SK-N-SH (cell line): ENCODE data around the gene RAMP1. TPM values are rescaled to one million over a fixed set of nuclear protein-coding genes. Genes with fewer than 3 reads are reported as not detected.

ENCODE experiments used
- CTCF ChIA-PET: fragments of 300-600, 350-600 bp; formaldehyde crosslinking; extraction: SDS; loops from one replicate; lab custom pipeline; 2021; lab: Yijun Ruan, JAX
- POLR2A ChIA-PET: fragments of 350-600 bp; sonication (Branson Sonifier 250); formaldehyde crosslinking; extraction: SDS; loops from one replicate; lab custom pipeline; 2020; ENCODE audit warnings: antibody characterized with exemption, inconsistent platforms; lab: Yijun Ruan, JAX
- DNase-seq: peaks from one replicate; pipeline ENCODE4 v3.0.0; 2012
- H2AFZ ChIP-seq: fragments of 200-600 bp; sonication (generic); 2 replicates; pipeline ENCODE4 v1.8.1; 2016; ENCODE audit warnings: antibody characterized with exemption, mild to moderate bottlenecking, low read depth
- H3F3A ChIP-seq: fragments of 200-600 bp; sonication (generic); replicated peaks from 2 replicates; pipeline ENCODE3; 2016; ENCODE audit warnings: antibody characterized with exemption, mild to moderate bottlenecking; ENCODE audit not compliant: insufficient read depth
- H3K27ac ChIP-seq, 2 experiments: fragments of 200-500 bp in 1 of 2; fragments of 200-600 bp in 1 of 2; sonication (Bioruptor generic) in 1 of 2; sonication (generic), shearing (Covaris generic) in 1 of 2; 2 replicates each; pipeline versions ENCODE4 v1.5.1 to v1.6.1; 2014 to 2016; ENCODE audit warnings: low read depth in 2 of 2, inconsistent platforms in 1 of 2, low read length in 1 of 2, mild to moderate bottlenecking in 1 of 2, mixed read lengths in 1 of 2
- H3K27me3 ChIP-seq: fragments of 200-600 bp; sonication (generic), shearing (Covaris generic); 2 replicates; pipeline ENCODE4 v1.6.1; 2016; ENCODE audit warnings: mixed run types; ENCODE audit not compliant: insufficient read depth
- H3K36me3 ChIP-seq, 2 experiments: fragments of 200-500 bp in 1 of 2; fragments of 200-600 bp in 1 of 2; sonication (Bioruptor generic) in 1 of 2; sonication (generic) in 1 of 2; replicated peaks in 1 of 2; 2 replicates each; pipeline versions ENCODE3 to v1.5.1; 2014 to 2016; ENCODE audit warnings: low read length in 1 of 2, mild to moderate bottlenecking in 1 of 2; ENCODE audit not compliant: insufficient read depth in 2 of 2, control insufficient read depth in 1 of 2
- H3K4me1 ChIP-seq, 2 experiments: fragments of 200-500 bp in 1 of 2; fragments of 200-600 bp in 1 of 2; sonication (Bioruptor generic) in 1 of 2; sonication (generic), shearing (Covaris generic) in 1 of 2; 2 replicates each; pipeline versions ENCODE4 v1.5.1 to v1.6.1; 2014 to 2016; ENCODE audit warnings: low read depth in 1 of 2, low read length in 1 of 2, mixed run types in 1 of 2; ENCODE audit not compliant: insufficient read depth in 2 of 2, control insufficient read depth in 1 of 2
- H3K4me2 ChIP-seq: fragments of 200-600 bp; sonication (generic), shearing (Covaris generic); 2 replicates; pipeline ENCODE4 v1.6.1; 2017; ENCODE audit warnings: mixed run types
- H3K4me3 ChIP-seq, 2 experiments: fragments of 200-500 bp in 1 of 2; fragments of 200-600 bp in 1 of 2; sonication (Bioruptor generic) in 1 of 2; sonication (generic), shearing (Covaris generic) in 1 of 2; 2 replicates each; pipeline versions ENCODE4 v1.5.1 to v1.8.1; 2014 to 2016; ENCODE audit warnings: low read depth in 2 of 2, inconsistent platforms in 1 of 2, low read length in 1 of 2, mild to moderate bottlenecking in 1 of 2, mixed read lengths in 1 of 2, moderate library complexity in 1 of 2
- H3K79me2 ChIP-seq: fragments of 200-600 bp; sonication (generic); 2 replicates; pipeline ENCODE4 v1.8.1; 2017; ENCODE audit warnings: mild to moderate bottlenecking; ENCODE audit not compliant: insufficient read depth
- H3K9ac ChIP-seq: fragments of 200-600 bp; sonication (generic); 2 replicates; pipeline ENCODE4 v1.6.1; 2017; ENCODE audit warnings: mixed run types
- H3K9me2 ChIP-seq: fragments of 200-600 bp; sonication (generic); 2 replicates; pipeline ENCODE4 v1.6.1; 2017; ENCODE audit warnings: mixed run types
- H3K9me3 ChIP-seq: fragments of 200-600 bp; sonication (generic); 2 replicates; pipeline ENCODE4 v1.6.1; 2017; ENCODE audit warnings: mixed run types, mild to moderate bottlenecking, moderate library complexity
- H4K20me1 ChIP-seq: fragments of 200-600 bp; sonication (generic); 2 replicates; pipeline ENCODE4 v1.6.1; 2017; ENCODE audit warnings: mild to moderate bottlenecking, mixed run types; ENCODE audit not compliant: insufficient read depth
- ELF1 ChIP-seq: IDR thresholded peaks from 2 replicates; pipeline ENCODE4 v1.4.0; 2012
- EP300 ChIP-seq, 2 experiments: IDR thresholded peaks; 2 replicates each; pipeline versions ENCODE4 v1.4.0 to v1.6.1; 2012; ENCODE audit warnings: borderline replicate concordance in 1 of 2, low read depth in 1 of 2, low read length in 1 of 2
- FOXJ3 ChIP-seq: sonication (generic); formaldehyde crosslinking; IDR thresholded peaks from 2 replicates; pipeline ENCODE4 v1.5.1; 2020; ENCODE audit warnings: mild to moderate bottlenecking, missing genetic modification reagents
- MAX ChIP-seq: IDR thresholded peaks from 2 replicates; pipeline ENCODE4 v1.4.0; 2012; ENCODE audit warnings: low read depth
- NRF1 ChIP-seq: IDR thresholded peaks from 2 replicates; pipeline ENCODE4 v1.6.1; 2012; ENCODE audit warnings: low read depth, mild to moderate bottlenecking, low read length
- REST ChIP-seq: IDR thresholded peaks from 2 replicates; pipeline ENCODE4 v1.6.1; 2012; ENCODE audit warnings: mild to moderate bottlenecking, low read depth, low read length, moderate library complexity
- SMC3 ChIP-seq: IDR thresholded peaks from 2 replicates; pipeline ENCODE4 v1.6.1; 2012; ENCODE audit warnings: low read depth, low read length, improper control_type of control experiment
- WGBS: methylation state at CpG from one replicate; pipeline ENCODE4 v1.1.6; 2017; ENCODE audit warnings: low lambda C conversion rate; 5-methylcytosine and 5-hydroxymethylcytosine counted together
- polyA plus RNA-seq, 3 experiments: library from polyadenylated mRNA; depleted of rRNA; stranded (reverse); fragments of >200 nt; gene quantifications; 2 replicates each; pipeline ENCODE4 v1.2.3, GENCODE V29; 2012

Gene RAMP1
- polyA plus RNA-seq, 1 of the 3 experiments (the other 2 are of a cell fraction), result 27.9 TPM

DNA sequence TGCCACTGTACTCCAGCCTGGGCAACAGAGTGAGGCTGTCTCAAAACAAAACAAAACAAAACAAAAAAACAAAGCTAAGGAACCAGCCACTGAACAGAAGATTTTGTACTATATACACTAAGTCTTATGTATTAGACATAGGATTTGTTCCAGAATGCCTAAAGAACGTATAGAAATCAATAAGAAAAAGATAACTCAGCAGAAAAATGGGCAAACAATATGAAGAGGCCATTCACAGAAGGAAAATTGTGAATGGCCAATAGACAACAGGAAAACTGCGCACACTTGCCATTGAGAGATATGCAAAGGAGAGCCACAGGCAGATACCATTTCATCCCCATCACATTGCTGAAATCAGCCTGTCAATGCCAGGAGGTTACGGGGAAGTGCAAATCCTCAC lies 92.5 kb downstream of the RAMP1 start:
- Histone ChIP-seq H3K27ac (no peak overlapping the region), H3K36me3 (no peaks in the 10 kb centered on the region), H3K27me3 (no peaks in the 10 kb centered on the region), H4K20me1 (no peaks in the 10 kb centered on the region), H3K9ac (no peak overlapping the region), H3K4me2 (no peak overlapping the region), H3K4me3 (no peak overlapping the region), H3K9me3 (no peaks in the 10 kb centered on the region), H3K4me1 (peaks cover 0 to 2% of the 10 kb centered on the region in 2 experiments; a peak in 1 of 4 replicates), H3K79me2 (no peaks in the 10 kb centered on the region), H2AFZ (no peak overlapping the region), H3F3A (no peaks in the 10 kb centered on the region), H3K9me2 (no peaks in the 10 kb centered on the region)
- ChIA-PET CTCF (interaction anchor here (0.9 to 3.0 kb wide), 3 partner anchors 10 to 26 kb away, joined by 4 to 11 read pairs (median 6); no protein-coding TSS in a partner anchor), POLR2A (no interaction called here)
- DNase-seq, result no peak
- TF ChIP-seq REST (no peak), NRF1 (no peak)
- 78% methylated on average over 3 of the region's 3 CpGs for WGBS

DNA sequence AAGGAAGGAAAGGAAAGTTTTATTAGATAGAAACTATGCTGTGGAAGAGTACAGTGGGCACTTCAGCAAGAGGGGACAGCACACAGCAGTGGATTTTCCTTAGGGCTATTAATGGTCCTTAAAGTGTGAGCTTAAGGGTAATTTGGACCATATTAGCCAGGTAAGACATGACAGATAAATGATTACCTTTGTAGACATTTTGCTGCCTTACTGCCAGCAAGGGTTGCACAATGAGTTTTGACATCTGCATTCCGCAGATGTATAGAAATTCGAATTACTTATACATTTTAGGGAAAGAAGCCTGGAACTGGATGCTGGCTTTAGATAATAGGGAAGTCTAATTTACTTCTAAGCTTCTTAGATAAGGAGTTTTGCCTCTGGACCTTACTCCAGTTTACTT lies 93.4 kb downstream of the RAMP1 start:
- TF ChIP-seq ELF1, result no peak
- no peak for TF ChIP-seq FOXJ3
- TF ChIP-seq EP300 (IDR thresholded peaks at IDR 0.05; ENCODE audit: borderline replicate concordance in 1 of 2, low read depth in 1 of 2, low read length in 1 of 2), result no peak
- TF ChIP-seq MAX, result no peak
- no peak for TF ChIP-seq SMC3
- Histone ChIP-seq H3K79me2 (no peaks in the 10 kb centered on the region), H3K4me2 (no peak overlapping the region), H3K9me2 (no peaks in the 10 kb centered on the region), H3K27me3 (no peaks in the 10 kb centered on the region), H3K36me3 (no peaks in the 10 kb centered on the region), H3K4me1 (peaks cover 0 to 2% of the 10 kb centered on the region in 2 experiments; a peak in 1 of 4 replicates), H3K9me3 (no peaks in the 10 kb centered on the region), H2AFZ (no peak overlapping the region), H3K27ac (no peak overlapping the region), H3F3A (no peaks in the 10 kb centered on the region), H3K4me3 (no peak overlapping the region), H4K20me1 (no peaks in the 10 kb centered on the region), H3K9ac (no peak overlapping the region)
- no peak for DNase-seq
- ChIA-PET CTCF (interaction anchor here (2.6 kb wide), 1 partner anchor 27 kb away, joined by 6 read pairs; no protein-coding TSS in a partner anchor), POLR2A (no interaction called here)
- 59% methylated on average over 2 of the region's 2 CpGs for whole genome bisulfite sequencing
